ENCODE data around the gene CDK6.

GRCh38 chr7:92729751-92730150, 106.6 kb downstream of the CDK6 start:
- no peak for TF ChIP-seq CTCF (IDR thresholded peaks at IDR 0.05)
- TF ChIP-seq POLR2A (IDR thresholded peaks at IDR 0.05), result no peak
- no peak for TF ChIP-seq POLR2AphosphoS5 (IDR thresholded peaks at IDR 0.05)

All from gastroesophageal sphincter (tissue), 3 donors.